Adrenal gland (tissue), 12 donors: ENCODE results near the gene CAMKK1. TPM values are rescaled to one million over a fixed set of nuclear protein-coding genes. Genes with fewer than 3 reads are reported as not detected.

Experiments used
- DNase-seq, 7 donors: peaks; one replicate each; pipeline ENCODE4 v3.0.0-alpha.2; 2019 to 2020
- H3K27ac ChIP-seq, 5 donors: fragments of 200-600 bp; sonication (generic) in 4 of 5; 1 replicate in 3 of 5; 2 replicates in 2 of 5; pipeline versions ENCODE4 v1.5.1 to v1.8.0; 2016 to 2020; ENCODE audit warnings: mild to moderate bottlenecking in 1 of 5
- H3K27me3 ChIP-seq: fragments of 200-600 bp; 2 replicates; pipeline ENCODE4 v1.8.0; 2021
- H3K36me3 ChIP-seq, 2 donors: fragments of 200-600 bp; replicated peaks in 1 of 2; 1 replicate in 1 of 2; 2 replicates in 1 of 2; pipeline versions ENCODE4 v1.5.1 to v1.8.0; 2018 to 2022
- H3K4me1 ChIP-seq, 2 donors: fragments of 200-600 bp; replicated peaks in 1 of 2; 1 replicate in 1 of 2; 2 replicates in 1 of 2; pipeline versions ENCODE4 v1.5.1 to v1.8.0; 2018 to 2021
- H3K4me3 ChIP-seq, 4 donors: fragments of 200-600 bp; sonication (generic) in 3 of 4; one replicate each; pipeline ENCODE4 v1.5.1; 2016 to 2018
- H3K9me3 ChIP-seq, 3 donors: fragments of 200-600 bp; sonication (generic) in 1 of 3; replicated peaks in 1 of 3; 1 replicate in 2 of 3; 2 replicates in 1 of 3; pipeline versions ENCODE4 v1.5.1 to v1.8.0; 2016 to 2021
- CTCF ChIP-seq, 6 experiments: fragments of 450-650 bp in 4 of 6; fragments of 200-600 bp in 2 of 6; sonication (generic) in 1 of 6; IDR thresholded peaks; 1 replicate in 5 of 6; 2 replicates in 1 of 6; pipeline versions ENCODE4 v1.5.1 to v1.8.0; 2016 to 2021; ENCODE audit warnings: antibody characterized with exemption in 6 of 6, mild to moderate bottlenecking in 2 of 6, moderate library complexity in 1 of 6
- POLR2A ChIP-seq, 2 donors: fragments of 450-650 bp; IDR thresholded peaks; one replicate each; pipeline ENCODE4 v1.6.1; 2017; ENCODE audit warnings: antibody characterized with exemption in 2 of 2, mild to moderate bottlenecking in 2 of 2, moderate library complexity in 1 of 2
- WGBS, 4 donors: extraction: QIAGEN DNeasy Blood & Tissue Kit in 2 of 4; methylation state at CpG; one replicate each; pipeline versions ENCODE4 v1.1.5 to v1.1.7; 2013 to 2017; 5-methylcytosine and 5-hydroxymethylcytosine counted together
- intact Hi-C, 2 donors: fragments of 100-400 bp; cut with DNase I; formaldehyde crosslinking; loops; one replicate each; pipeline versions ENCODE4 v1.14.1 to v1.15.0; 2022 to 2023
- polyA plus RNA-seq, 3 donors: library from polyadenylated mRNA; stranded (reverse); fragments of 200-250 nt in 2 of 3; fragments of 350-450 nt in 1 of 3; fragmentation: Illumina TruSeq in 1 of 3; extraction: RNeasy Lipid Tissue Mini Kit (QIAGEN cat#74804) in 1 of 3; gene quantifications; one replicate each; pipeline ENCODE4 v1.2.3, GENCODE V29; 2013 to 2014
- total RNA-seq, 9 donors: library from RNA; depleted of rRNA in 4 of 9; stranded (reverse); fragments of >200 nt in 4 of 9; fragments of 120-200 nt in 1 of 9; fragmentation: NEBNext Ultra II Directional in 1 of 9; extraction: Animal tissue kit (Norgen Biotek cat#: 25700) in 1 of 9; gene quantifications; one replicate each; pipeline versions ENCODE4 v1.1.0 to v1.2.4, GENCODE V29; 2013 to 2023
- donor health status: healthy with polysubstance abuse.
- donor health status: Bipolar disorder and iron deficiency.
- donor health status: DM: yes; HTN: yes; CAD: no.
- donor health status: DM: no; HTN: no; CAD: no.
- donor health status: DM: no; HTN: no; CAD: no.
- donor health status: DM: yes; HTN: yes; CAD: no.

CAMKK1 gene
- total and polyA plus RNA-seq, 12 donors: 6.0 to 28.2 (median 10.8) TPM

- Histone ChIP-seq H3K4me3 (no peak overlapping the region), H3K27me3 (no peaks in the 10 kb centered on the region), H3K9me3 (no peaks in the 10 kb centered on the region), H3K4me1 (peaks cover 0 to 5% of the 10 kb centered on the region in 2 donors), H3K27ac (no peak overlapping the region), H3K36me3 (no peaks in the 10 kb centered on the region)
- TF ChIP-seq CTCF (IDR thresholded peaks at IDR 0.05) (no peak), POLR2A (IDR thresholded peaks at IDR 0.05) (no peak)
- no peak for DNase-seq
- intact Hi-C loops: loop anchor here in 1 of 2 donors (5.0 kb wide), 1 partner anchor 97 kb away; no protein-coding TSS in a partner anchor
- WGBS, 4 donors: 77 to 91% (median 86%) methylated on average over 9 to 11 of the region's 11 CpGs
Measured at GRCh38 chr17:3910420-3911270, 17.8 kb upstream of the CAMKK1 start.

GRCh38 chr17:3909257-3909656 lies 16.4 kb upstream of the CAMKK1 start:
- DNase-seq: no peak
- Histone ChIP-seq H3K27ac (no peak overlapping the region), H3K9me3 (no peaks in the 10 kb centered on the region), H3K27me3 (no peaks in the 10 kb centered on the region), H3K4me1 (peaks cover 0 to 4% of the 10 kb centered on the region in 2 donors), H3K4me3 (no peak overlapping the region), H3K36me3 (no peaks in the 10 kb centered on the region)
- 89 to 96% (median 93%) methylated on average over 7 to 12 of the region's 12 CpGs for WGBS, 4 donors
- TF ChIP-seq CTCF (IDR thresholded peaks at IDR 0.05) (no peak), POLR2A (IDR thresholded peaks at IDR 0.05) (no peak)
- intact Hi-C loops: loop anchor here in 1 of 2 donors (5.0 kb wide), 1 partner anchor 47 kb away; no protein-coding TSS in a partner anchor

GRCh38 chr17:3907483-3908216 lies 14.8 kb upstream of the CAMKK1 start:
- WGBS, 4 donors: 81 to 90% (median 84%) methylated on average over 7 to 11 of the region's 11 CpGs
- no peaks in the 10 kb centered on the region for H3K36me3 ChIP-seq
- no peaks in the 10 kb centered on the region for H3K27me3 ChIP-seq
- H3K27ac ChIP-seq: no peak overlapping the region
- no peaks in the 10 kb centered on the region for H3K9me3 ChIP-seq
- intact Hi-C loops: loop anchor here in 1 of 2 donors (5.0 kb wide), 1 partner anchor 45 kb away; no protein-coding TSS in a partner anchor
- DNase-seq: no peak
- TF ChIP-seq POLR2A (IDR thresholded peaks at IDR 0.05) (no peak), CTCF (IDR thresholded peaks at IDR 0.05) (peak in 5 of 6 experiments; percentile 36 to 59 (median 45))
- peaks cover 4% of the 10 kb centered on the region in 2 donors for H3K4me1 ChIP-seq
- H3K4me3 ChIP-seq: no peak overlapping the region

GRCh38 chr17:3906881-3907280 lies 14.0 kb upstream of the CAMKK1 start:
- Histone ChIP-seq H3K36me3 (no peaks in the 10 kb centered on the region), H3K4me3 (no peak overlapping the region), H3K27ac (no peak overlapping the region), H3K4me1 (peaks cover 4% of the 10 kb centered on the region in 2 donors), H3K9me3 (no peaks in the 10 kb centered on the region), H3K27me3 (no peaks in the 10 kb centered on the region)
- WGBS, 4 donors: 92 to 99% (median 93%) methylated on average over 4 of the region's 4 CpGs
- DNase-seq: no peak
- TF ChIP-seq POLR2A (IDR thresholded peaks at IDR 0.05) (no peak), CTCF (IDR thresholded peaks at IDR 0.05) (no peak)
- intact Hi-C loops: loop anchor here in 1 of 2 donors (5.0 kb wide), 1 partner anchor 45 kb away; no protein-coding TSS in a partner anchor
